Hepatic stellate cell (primary cell): ENCODE results near the gene KIAA0586.
A peak's percentile ranks its signal among the peaks of the same experiment; 100 is the strongest.
"Not testable (repeated sequence)": the region's sequence is repeated elsewhere in the genome, so short reads cannot be mapped to it uniquely, and the experiment has no call there.

Experiments
- DNase-seq: peaks from one replicate; pipeline ENCODE4 v3.0.0; 2011; ENCODE audit warnings: low spot score

KIAA0586 gene

DNA sequence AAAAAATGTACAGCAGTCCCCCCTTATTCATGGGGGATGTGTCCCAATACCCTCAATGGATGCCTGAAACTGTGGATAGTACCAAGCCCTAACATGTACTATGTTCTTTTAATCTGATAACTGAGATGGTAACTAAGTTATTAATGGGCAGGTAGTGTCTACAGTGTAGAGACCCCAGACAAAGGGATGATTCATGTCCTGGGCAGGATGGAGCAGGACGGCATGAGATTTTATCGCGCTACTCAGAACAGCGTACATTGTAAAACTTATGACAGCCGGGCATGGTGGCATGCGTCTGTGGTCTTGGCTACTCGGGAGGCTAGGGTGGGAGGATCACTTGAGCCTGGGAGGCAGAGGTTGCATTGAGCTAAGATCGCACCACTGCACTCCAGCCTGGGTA lies 37.1 kb downstream of the KIAA0586 start:
- DNase-seq = no peak

DNA sequence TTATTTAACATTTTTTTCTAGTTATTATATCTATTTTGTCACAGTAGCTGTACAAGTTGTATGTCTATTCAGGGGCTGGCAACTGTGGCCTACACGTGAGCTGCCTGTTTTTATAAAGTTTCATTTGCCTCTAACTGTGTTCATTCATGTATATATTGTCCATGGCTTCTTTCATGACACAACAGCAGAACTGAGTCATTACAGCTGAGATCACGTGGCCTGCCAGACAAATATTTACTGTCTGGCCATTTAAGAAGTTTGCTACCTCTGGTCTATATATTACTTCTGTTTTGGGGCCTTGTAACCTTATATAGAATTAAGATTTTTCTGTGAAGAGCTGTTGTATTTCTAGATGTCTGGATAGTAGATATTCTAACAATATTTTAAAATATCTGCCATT lies 37.9 kb downstream of the KIAA0586 start:
- no peak for DNase-seq

DNA sequence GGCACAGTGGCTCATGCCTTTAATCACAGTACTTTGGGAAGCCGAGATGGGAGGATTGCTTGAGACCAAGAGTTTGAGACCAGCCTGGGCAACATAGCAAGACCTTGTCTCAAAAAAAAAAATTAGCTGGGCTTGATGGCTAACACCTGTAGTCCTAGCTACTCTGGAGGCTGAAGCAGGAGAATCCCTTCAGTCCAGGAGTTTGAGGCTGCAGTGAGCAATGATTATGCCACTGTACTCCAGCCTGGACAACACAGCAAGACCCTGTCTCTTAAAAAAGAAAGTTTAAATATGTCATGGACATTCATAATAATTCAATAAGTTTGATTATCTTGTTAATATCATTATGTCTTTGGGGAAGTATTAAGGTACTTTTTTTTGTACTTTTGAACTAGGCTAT lies 38.9 kb downstream of the KIAA0586 start:
- DNase-seq = no peak

DNA sequence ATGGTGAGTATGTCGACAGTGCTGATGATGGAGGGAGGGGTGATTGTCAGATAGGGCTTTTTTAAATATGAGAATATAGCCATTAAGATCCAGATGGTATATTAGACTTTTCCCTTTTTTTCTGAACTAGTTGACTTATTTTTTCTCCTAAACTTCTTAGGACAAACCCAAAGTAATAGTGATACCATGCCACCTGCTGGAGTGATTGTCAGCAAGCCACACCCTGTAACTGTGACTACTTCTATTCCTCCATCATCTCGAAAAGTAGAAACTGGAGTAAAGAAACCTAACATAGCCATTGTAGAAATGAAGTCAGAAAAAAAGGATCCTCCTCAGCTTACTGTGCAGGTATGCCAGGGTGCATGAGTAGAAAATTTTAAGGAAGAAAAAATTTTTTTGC lies 40.1 kb downstream of the KIAA0586 start:
- no peak for DNase-seq

DNA sequence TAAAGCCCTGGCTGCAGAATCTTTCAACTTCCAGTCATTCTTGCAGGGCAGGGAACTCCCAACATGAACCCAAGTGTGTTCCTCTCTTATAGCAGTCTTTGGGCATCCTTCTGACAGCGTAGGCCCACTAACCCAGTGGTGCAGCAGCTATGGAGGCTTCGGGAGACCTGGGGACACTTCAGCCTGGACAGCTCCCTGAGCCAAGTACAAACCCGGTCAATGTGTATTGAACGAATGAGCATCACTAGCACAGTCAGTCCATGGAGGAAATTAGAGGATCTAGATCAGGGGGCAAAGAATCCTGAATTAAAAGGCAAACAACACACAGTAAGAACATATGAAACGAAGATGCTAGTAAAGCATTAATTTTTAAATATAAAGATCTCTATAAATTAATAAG lies 41.8 kb downstream of the KIAA0586 start:
- DNase-seq = no peak

DNA sequence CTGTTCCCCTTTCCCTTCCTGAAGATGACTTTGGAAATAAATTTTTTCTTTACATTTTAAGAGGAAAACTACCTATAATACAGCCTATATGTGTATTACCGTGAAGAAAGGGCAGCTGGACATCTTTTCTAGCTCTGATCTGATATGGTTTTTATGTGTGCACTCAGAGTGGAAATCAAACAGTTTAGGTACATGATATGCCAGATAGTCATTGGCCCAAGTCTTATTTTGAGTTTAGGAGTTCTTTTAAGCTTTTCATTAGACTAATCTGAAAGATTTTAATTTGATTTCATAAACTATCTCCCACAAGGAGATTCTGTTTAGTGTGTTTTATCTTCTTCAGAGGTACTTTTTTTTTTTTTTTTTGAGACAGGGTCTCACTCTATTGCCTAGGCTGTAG lies 48.8 kb downstream of the KIAA0586 start:
- DNase-seq = no peak

DNA sequence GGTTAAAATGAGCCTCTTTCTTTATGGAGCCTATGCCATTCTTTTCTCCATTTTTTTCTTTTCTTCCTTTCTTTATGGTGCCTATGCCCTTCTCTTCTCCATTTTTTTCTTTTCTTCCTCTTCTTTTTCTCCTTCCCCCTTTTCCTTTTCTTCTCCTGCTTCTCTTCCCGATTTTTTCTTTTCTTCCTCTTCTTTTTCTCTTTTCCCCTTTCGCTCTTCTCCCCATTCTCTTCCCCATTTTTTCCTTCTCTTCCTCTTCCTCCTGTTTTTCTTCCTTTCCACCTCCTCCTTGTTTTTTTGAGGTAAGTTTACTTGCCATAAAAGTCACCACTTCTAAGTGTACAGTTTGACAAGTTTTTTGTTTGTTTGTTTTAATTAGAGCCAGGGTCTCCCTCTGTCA lies 50.1 kb downstream of the KIAA0586 start:
- DNase-seq = no peak

DNA sequence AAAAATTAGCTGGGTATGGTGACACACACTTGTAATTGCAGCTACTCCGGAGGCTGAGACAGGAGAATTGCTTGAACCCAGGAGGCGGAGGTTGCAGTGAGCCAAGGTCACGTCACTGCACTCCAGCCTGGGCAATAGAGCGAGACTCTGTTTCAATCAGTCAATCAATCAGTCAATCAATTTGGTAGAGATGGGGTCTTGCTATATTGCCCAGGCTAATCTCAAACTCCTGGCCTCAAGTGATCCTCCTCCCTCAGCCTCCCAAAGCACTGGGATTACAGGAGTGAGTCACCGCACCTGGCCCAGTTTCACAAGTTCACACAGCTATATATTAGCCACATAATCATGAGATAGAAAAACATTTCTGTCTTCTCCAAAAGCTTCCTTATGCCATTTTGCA lies 50.8 kb downstream of the KIAA0586 start:
- not testable (repeated sequence) for DNase-seq

DNA sequence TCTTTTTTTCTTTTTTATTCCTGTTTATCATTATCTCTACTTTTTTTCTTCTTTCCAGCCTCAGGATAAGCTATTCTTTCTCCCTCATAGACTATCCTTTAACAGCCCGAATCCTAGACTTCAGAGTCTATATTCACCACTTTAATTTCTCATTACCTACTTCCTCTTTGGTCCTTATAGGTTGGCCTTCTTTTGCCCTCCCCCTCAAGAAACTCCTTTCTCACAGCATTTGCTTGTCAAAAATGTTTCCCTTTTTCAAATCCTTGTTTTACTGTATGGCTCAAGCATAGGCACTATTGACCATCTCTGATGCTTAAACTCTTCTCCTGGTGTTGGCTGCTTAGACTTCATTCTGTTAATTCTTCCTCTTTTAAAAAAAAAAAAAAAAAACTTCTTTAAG lies 52.5 kb downstream of the KIAA0586 start:
- DNase-seq = no peak

DNA sequence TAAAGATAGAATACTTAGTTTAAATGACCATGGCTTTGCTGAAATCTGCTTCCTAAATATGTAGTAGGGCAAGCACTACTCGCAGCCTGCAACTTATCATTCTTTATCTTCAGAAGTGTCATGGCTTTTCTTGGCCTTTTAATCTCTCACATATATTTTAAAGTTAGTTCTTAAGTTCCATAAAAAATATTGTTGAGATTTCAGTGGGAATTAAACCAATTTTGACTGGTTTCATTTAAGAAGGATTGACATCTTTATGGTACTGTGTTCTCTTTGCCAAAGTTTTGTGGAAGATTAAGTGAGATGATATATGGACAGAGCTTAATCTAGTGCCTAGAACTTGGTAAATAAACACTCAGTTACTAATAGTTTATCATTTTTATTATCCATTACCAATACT lies 56.7 kb downstream of the KIAA0586 start:
- no peak for DNase-seq

DNA sequence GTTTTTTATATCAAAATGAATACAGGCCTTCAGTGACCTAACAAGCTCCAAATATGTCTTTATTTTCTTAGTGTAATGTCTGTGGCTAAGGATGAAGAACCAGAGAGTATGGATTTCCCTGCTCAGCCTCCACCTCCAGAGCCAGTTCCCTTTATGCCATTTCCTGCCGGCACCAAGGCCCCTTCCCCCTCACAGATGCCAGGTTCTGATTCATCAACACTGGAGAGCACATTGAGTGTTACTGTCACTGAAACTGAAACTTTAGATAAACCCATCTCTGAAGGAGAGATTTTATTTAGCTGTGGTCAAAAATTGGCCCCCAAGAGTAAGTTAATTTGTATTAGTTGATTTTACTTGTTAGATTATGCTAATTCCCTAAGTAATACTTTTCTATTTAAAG lies 61.0 kb downstream of the KIAA0586 start:
- peak; percentile 29 for DNase-seq

DNA sequence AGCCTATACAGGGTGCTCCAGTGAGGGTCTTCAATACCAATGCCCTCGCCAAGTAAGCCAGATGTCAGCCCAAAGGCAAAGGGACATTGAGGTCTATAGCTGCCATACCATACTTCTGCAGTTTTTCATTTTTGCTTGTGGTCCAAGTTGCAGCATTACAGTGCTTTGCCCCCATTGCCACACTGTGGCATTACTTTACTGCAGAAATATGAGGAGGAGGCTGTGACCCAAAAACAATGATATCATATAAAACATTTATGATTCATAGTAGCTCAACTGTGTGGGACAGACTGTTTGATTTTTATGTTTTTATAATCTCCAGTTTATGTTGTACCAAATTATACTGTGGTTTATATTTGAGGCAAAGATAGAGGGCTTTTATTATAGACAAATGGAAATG lies 64.1 kb downstream of the KIAA0586 start:
- peak; percentile 29 for DNase-seq

DNA sequence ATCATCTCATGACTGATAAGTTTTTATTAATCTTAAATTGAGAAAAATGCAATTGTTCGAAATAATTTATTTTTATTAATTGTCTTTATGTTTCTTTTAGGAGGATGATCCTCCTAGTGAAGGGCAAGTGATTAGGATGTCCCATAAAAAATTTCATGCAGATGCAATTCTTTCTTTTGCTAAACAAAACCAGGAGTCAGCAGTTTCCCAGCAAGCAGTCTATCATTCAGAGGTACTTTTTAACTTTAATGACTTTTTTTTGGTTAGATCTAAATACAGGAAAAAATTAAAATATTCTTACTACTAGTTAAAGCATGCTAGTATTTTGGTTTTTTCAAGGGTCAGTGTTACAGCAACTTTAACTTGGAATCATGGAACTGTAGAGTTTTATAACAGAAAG lies 64.5 kb downstream of the KIAA0586 start:
- no peak for DNase-seq

DNA sequence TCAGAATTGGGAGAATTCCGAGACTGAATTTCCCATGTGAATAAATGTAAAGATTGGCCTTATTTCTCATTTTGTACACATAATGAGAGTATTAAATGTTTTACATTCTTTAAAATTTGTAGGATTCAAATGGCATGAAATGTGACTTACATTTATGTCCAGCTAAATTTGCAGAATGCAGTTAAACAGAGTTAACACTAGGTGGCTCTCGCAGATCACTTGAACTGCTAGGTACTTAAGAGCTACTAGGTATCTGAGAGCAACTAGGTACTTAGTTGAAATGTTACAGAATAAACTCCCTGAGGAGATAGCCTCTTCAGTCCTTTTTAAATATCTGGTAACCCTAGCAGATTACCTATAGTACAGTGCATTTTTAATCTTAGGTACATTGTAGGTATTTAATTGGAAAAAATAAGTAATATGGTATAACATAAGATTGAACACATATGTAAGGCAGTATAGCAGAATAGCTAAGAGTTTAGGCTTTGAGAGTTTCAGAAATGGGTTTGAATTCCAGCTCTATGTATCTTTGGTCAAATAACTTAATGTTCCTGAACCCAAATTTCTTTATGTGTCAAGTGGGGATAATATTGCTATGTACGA lies 73.8 kb downstream of the KIAA0586 start:
- peak; percentile 31 for DNase-seq

DNA sequence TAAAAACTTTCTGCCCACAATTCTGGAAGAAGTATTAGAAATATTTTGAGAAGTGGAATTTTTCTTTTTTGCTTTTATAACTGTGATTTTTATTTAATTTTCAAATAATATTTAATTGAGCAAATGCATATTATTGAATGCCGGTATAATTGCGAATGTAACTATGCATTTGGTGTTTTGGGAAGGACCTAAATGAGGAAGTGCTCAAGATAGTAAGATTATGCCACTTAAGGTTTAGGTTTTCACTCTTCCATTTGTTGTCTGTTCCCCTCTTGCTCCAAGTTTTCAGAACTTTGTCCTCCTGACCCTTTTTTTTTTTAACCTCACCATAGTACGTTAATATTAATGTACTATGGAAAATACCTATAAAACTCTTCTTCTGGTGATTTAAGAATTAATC lies 85.8 kb downstream of the KIAA0586 start:
- DNase-seq = no peak

DNA sequence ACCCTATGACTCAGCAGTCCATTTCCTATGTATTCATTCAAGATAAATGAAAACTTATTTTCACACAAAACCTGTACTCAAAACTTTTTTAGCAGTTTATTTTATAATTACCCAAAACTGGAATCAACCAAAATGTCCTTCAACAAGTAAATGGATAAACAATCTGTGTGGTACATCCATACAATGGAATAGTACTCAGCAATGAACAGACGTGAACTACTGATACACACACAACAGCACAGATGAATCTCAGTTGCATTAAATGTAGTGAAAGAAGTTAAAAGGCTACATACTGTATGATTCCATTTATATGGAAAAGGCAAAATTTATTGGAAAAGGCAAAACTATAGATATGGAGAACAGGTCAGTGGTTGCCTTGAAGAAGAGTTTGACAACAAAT lies 90.1 kb downstream of the KIAA0586 start:
- DNase-seq = no peak

DNA sequence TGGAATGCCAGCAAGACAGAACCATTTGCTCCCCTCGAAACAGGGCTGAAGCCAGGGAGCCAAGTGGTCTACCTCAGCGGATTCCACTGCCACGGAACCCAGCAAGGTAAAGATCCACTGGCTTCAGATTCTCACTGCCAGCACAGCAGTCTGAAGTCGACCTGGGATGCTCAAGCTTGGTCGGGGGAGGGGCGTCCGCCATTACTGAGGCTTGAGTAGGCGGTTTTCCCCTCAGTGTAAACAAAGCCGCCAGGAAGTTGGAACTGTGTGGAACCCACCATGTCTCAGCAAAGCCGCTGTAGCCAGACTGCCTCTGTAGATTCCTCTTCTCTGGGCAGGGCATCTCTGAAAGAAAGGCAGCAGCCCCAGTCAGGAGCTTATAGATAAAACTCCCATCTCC lies 98.2 kb downstream of the KIAA0586 start:
- DNase-seq = not testable (repeated sequence)

DNA sequence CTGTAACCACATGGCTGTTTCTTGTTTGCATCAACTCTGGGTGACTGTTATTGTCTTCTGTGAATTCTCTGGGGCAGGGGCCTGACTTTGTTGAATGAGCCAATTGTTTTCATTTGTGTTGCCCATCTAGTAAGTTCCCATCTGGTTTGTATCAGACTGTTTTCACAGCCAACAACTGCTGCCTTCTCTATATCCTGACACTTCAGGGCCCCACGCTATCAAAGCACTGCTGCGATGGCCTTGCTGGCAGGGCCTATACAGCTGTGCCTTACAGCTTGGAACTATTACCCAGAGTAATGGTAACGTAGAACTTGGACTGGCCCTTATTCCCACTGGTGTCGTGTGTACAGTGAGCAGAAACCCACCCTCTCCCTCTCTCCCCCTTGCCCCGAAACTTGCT lies 105.9 kb downstream of the KIAA0586 start:
- DNase-seq = no peak

DNA sequence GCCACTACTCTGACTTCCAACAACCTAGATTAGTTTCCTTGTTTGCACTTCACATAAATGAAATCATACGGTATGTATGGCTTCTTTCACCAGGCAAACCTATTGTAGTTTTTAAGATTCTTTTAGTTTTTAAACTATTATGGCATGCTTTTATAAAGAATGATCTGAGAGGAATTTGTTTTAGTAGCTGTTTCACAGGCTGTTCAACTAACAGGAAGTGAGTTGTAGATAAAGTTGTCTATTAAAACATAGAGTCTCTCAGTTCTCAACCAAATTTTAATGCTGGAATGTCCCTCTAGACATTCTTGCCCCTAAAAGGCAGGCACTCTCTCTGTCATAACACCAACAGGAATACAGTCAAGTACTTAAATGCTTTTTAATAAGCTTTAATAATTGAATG lies 107.5 kb downstream of the KIAA0586 start:
- peak; percentile 21 for DNase-seq

DNA sequence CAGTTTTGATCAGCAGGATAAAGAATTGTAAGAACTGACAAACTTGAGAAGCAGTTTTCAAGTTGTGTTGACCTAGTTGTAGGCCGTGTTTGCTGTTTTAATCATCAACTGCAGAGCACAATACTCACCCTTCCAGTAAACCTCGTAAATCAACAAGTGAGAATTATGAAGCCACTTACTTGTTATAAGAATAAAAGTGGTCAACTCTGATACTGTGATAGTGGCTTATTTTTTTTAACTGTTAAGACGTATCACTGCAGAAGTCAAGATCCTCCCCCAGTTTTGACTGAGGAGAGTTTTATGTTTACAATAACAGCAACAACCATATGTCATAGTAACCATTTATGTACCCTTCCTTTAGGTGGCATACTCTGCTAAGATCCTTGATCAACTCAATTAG lies 109.5 kb downstream of the KIAA0586 start:
- DNase-seq = no peak

DNA sequence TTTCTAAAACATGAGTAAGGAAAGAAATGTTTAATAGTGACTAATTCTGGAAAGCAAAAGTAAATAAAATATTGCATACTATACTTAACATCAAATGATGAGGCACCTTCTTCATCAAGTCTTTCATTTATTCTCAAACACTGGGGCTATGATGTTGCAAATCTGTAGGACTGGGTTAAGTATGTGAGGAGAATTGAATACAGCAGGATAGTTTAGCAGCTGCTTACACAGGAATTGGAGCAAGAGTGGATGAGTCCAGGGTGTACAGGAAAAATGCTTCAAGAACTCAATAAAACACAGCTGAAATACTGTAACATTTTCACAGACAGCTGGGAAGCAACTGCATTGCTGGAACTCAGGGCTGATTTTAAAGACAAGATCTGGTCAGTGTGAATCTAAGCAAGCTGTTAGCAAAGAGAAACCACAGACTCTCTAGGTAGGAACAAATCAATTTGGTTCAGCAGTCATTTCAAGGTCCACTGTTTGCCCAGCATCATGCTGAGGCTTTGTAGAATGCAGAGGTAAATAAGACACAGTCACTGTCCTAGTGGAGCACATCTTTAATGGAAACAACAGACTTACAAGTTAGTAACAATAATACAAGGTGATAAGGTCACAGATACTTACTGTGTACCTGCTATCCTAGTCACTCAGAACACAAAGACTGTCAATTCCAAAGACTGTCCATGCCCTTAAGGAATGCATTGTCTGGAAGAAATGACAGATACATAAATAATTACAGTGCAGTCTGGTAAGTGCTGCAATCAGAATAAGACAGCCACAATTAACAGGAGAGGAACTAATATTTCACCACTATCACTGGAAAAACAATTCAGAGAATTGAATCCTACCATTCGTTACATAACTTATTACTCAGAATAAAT lies 113.5 kb downstream of the KIAA0586 start:
- DNase-seq = no peak

DNA sequence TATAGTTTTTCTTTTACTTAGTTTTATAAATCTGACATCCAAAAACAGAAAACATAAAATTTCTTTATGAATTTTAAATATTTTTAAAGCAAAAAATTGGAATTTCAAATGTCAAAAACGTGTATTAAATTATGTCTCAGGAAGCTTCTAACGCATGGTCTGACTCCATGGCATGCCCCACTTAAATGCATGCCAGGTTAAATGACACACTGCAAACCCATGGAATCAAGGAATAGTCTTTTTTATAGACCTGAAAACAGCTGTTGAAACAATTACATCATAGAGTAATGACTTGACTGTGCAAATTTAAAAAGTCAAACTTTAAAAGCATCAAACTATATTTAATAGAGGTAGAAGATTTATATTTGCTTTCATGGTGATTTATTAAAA lies 114.1 kb downstream of the KIAA0586 start:
- no peak for DNase-seq

DNA sequence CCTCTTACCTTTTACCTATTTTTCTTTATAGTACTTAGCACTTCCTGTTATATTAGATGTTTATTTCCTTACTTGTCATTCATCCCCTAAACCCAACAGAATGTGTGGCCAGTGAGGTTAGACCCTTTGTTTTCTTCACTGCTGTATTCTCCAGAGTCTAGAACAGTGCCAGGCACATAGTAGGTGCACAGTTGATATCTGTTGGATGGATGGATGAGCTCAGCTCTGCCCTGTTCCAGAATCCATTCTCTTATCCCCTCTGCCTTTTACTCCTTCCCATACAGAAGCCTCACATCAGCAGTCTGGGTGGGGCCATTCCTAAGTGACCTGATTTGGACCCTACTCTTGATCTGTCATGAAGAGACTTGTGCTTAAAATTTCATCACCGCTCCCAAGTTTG lies 115.7 kb downstream of the KIAA0586 start:
- DNase-seq = no peak

DNA sequence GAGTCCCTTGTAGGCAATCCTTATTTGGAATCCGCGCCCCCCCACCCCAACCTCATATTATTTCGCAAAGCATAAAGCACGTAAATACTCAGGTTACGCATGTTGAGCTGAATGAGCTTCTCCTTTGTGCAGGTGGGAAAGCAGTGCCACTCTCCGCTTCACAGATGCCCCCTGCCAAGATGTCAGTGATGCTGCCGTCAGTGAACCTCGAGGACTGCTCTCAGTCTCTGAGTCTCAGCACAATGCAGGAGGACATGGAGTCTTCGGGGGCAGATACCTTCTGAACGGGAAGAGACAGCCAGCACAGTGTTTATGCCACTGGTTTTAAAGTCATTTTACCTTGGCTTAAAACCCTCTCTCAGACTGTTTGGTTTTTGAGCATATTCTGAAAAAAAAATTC lies 120.1 kb downstream of the KIAA0586 start:
- no peak for DNase-seq
